Kidney (tissue), 14 donors: ENCODE results near the gene ZNF592. TPM values are rescaled to one million over a fixed set of nuclear protein-coding genes. Genes with fewer than 3 reads are reported as not detected.

Experiments used
- DNase-seq, 5 donors: peaks; one replicate each; pipeline ENCODE4 v3.0.0-alpha.2; 2013 to 2020
- FAIRE-seq: peaks from 2 replicates; lab custom pipeline; 2012; peaks lifted over from hg19 to GRCh38; lab: Jason Lieb, UNC
- H3K27ac ChIP-seq, 2 donors: one replicate each; pipeline ENCODE4 v1.7.0; 2013; ENCODE audit warnings: low read depth in 2 of 2, low read length in 2 of 2, inconsistent platforms in 1 of 2
- H3K27me3 ChIP-seq: one replicate; pipeline ENCODE4 v1.7.1; 2013; ENCODE audit warnings: low read length, inconsistent platforms; ENCODE audit not compliant: control insufficient read depth, insufficient read depth
- H3K36me3 ChIP-seq, 3 donors: one replicate each; pipeline versions ENCODE4 v1.7.0 to v1.7.1; 2013; ENCODE audit warnings: low read length in 3 of 3, control low read depth in 1 of 3, inconsistent platforms in 1 of 3; ENCODE audit not compliant: insufficient read depth in 3 of 3, control insufficient read depth in 2 of 3
- H3K4me1 ChIP-seq, 3 donors: one replicate each; pipeline versions ENCODE4 v1.7.0 to v1.7.1; 2013; ENCODE audit warnings: low read length in 3 of 3, inconsistent platforms in 1 of 3, low read depth in 1 of 3; ENCODE audit not compliant: control insufficient read depth in 2 of 3, insufficient read depth in 2 of 3
- H3K4me3 ChIP-seq, 3 donors: one replicate each; pipeline versions ENCODE4 v1.7.0 to v1.8.1; 2013; ENCODE audit warnings: low read length in 3 of 3, control low read depth in 1 of 3, inconsistent platforms in 1 of 3
- H3K9ac ChIP-seq, 3 donors: one replicate each; pipeline versions ENCODE4 v1.7.0 to v1.7.1; 2013; ENCODE audit warnings: low read length in 3 of 3, control low read depth in 1 of 3, inconsistent platforms in 1 of 3
- H3K9me3 ChIP-seq, 3 donors: one replicate each; pipeline versions ENCODE4 v1.7.0 to v1.7.1; 2013; ENCODE audit warnings: low read length in 3 of 3, control low read depth in 1 of 3, inconsistent platforms in 1 of 3; ENCODE audit not compliant: control insufficient read depth in 2 of 3, insufficient read depth in 1 of 3
- CTCF ChIP-seq: IDR thresholded peaks from 3 replicates; pipeline ENCODE4 v1.5.1; 2012; ENCODE audit warnings: mild to moderate bottlenecking, moderate library complexity, borderline replicate concordance; ENCODE audit not compliant: insufficient read depth; ENCODE audit errors: extremely low read depth
- intact Hi-C: fragments of 100-400 bp; cut with DNase I; formaldehyde crosslinking; loops from one replicate; pipeline ENCODE4 v1.11.1; 2022
- polyA plus RNA-seq: library from polyadenylated mRNA; stranded (reverse); fragments of 350-450 nt; fragmentation: Illumina TruSeq; extraction: RNeasy Lipid Tissue Mini Kit (QIAGEN cat#74804); gene quantifications from one replicate; pipeline ENCODE4 v1.2.3, GENCODE V29; 2014; ENCODE audit warnings: low read depth, low replicate concordance; ENCODE audit not compliant: insufficient read depth
- total RNA-seq: library from RNA; stranded (reverse); fragmentation: NEBNext Ultra II Directional; extraction: Animal tissue kit (Norgen Biotek cat#: 25700); gene quantifications from one replicate; pipeline ENCODE4 v1.2.1, GENCODE V29; 2021
- donor health status: control.
- donor health status: control.
- donor health status: control.
- donor health status: control.
- donor health status: control.
- donor health status: DM: yes; HTN: yes; CAD: no.
- donor health status: Normal renal cell carcinoma (clear cell type).

The ZNF592 gene
- total and polyA plus RNA-seq, 2 donors from 2014 or later, result 6.9 to 31.6 TPM

GRCh38 chr15:84762840-84763572 lies 14.6 kb downstream of the ZNF592 start:
- intact Hi-C loops, result no loop called here
- Histone ChIP-seq H3K4me1 (peaks cover 0 to 41% (median 37%) of the 10 kb centered on the region in 3 donors), H3K4me3 (no peak overlapping the region), H3K27ac (no peak overlapping the region), H3K36me3 (peaks cover 0 to 6% (median 0%) of the 10 kb centered on the region in 3 donors), H3K27me3 (no peaks in the 10 kb centered on the region), H3K9me3 (no peaks in the 10 kb centered on the region), H3K9ac (no peak overlapping the region)
- no peak for TF ChIP-seq CTCF
- FAIRE-seq (no peak), DNase-seq (no peak)

- no peak for FAIRE-seq
- no peak for DNase-seq
- TF ChIP-seq CTCF, result no peak
- Histone ChIP-seq H3K27me3 (no peaks in the 10 kb centered on the region), H3K4me1 (peaks cover 0 to 41% (median 24%) of the 10 kb centered on the region in 3 donors), H3K4me3 (no peak overlapping the region), H3K27ac (no peak overlapping the region), H3K9me3 (no peaks in the 10 kb centered on the region), H3K9ac (no peak overlapping the region), H3K36me3 (peaks cover 0 to 6% (median 0%) of the 10 kb centered on the region in 3 donors)
- intact Hi-C loops, result no loop called here
These were observed 16.2 kb downstream of the ZNF592 start for GRCh38 chr15:84764585-84764984.

GRCh38 chr15:84764989-84765388 lies 16.6 kb downstream of the ZNF592 start:
- Histone ChIP-seq H3K27ac (no peak overlapping the region), H3K36me3 (peaks cover 0 to 6% (median 0%) of the 10 kb centered on the region in 3 donors), H3K4me1 (peaks cover 0 to 41% (median 23%) of the 10 kb centered on the region in 3 donors), H3K27me3 (no peaks in the 10 kb centered on the region), H3K4me3 (no peak overlapping the region), H3K9me3 (no peaks in the 10 kb centered on the region), H3K9ac (no peak overlapping the region)
- DNase-seq (no peak), FAIRE-seq (no peak)
- no peak for TF ChIP-seq CTCF
- intact Hi-C loops, result no loop called here
